ENCODE data around the gene TPX2.
"Not testable (repeated sequence)": the region's sequence is repeated elsewhere in the genome, so short reads cannot be mapped to it uniquely, and the experiment has no call there.

Gene TPX2

GRCh38 chr20:31824125-31824485 lies 85.0 kb downstream of the TPX2 start:
- peaks cover 6% of the 10 kb centered on the region for H3K4me1 ChIP-seq (ENCODE audit: control insufficient read depth, insufficient read depth, low read length)
- H3K9ac ChIP-seq (ENCODE audit: low read depth, low read length) = no peak overlapping the region
- no peak overlapping the region for H3K4me2 ChIP-seq (ENCODE audit: low read length)
- H3K27me3 ChIP-seq (ENCODE audit: control insufficient read depth, insufficient read depth, low read length) = peaks cover 11% of the 10 kb centered on the region
- H3K36me3 ChIP-seq (ENCODE audit: insufficient read depth, low read length) = no peaks in the 10 kb centered on the region
- H3K4me3 ChIP-seq (ENCODE audit: low read length) = no peak overlapping the region
- H3K9me3 ChIP-seq (replicated peaks; ENCODE audit: low read length) = no peaks in the 10 kb centered on the region

DNA sequence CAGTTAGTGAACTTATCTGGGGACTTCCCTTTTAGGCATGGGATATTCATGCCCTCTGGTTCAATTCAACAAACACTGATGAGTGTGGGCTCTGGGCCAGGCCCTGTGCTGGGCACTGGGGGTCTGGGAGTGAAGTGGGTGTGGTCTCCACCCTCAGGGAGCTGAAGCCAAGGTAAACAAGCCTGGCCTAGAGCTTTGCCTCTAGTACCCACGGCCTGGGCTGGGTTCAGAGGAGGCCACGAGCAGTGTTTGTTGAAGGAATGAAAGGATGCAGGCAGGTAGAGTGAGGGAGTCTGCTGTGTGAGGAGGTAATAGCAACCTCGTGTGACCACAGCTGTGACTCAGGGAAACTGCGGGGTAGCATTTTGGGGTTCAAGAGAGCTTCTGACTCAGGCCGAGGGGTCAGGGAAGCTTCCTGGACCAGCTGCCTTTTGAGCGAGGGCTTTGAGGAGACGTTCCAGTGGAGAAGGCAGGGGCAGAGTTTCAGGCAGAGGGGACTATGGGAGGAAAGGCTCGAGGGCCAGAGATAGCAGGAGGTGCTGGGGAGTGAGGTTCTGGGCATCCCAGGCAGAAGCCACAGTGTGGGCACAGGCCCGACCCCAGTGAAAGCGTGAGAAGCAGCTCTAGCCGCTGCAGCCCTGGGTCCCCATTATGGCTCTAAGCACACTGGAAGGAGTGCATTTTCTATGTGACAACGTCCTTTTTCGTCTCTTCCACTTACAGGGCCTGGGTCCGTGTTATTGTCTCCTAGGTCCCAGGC lies 85.6 kb downstream of the TPX2 start:
- no peak overlapping the region for H3K9ac ChIP-seq (ENCODE audit: low read depth, low read length)
- H3K4me2 ChIP-seq (ENCODE audit: low read length) = no peak overlapping the region
- H3K4me3 ChIP-seq (ENCODE audit: low read length) = no peak overlapping the region
- H3K27me3 ChIP-seq (ENCODE audit: control insufficient read depth, insufficient read depth, low read length) = peaks cover 11% of the 10 kb centered on the region
- H3K9me3 ChIP-seq (replicated peaks; ENCODE audit: low read length) = no peaks in the 10 kb centered on the region
- no peaks in the 10 kb centered on the region for H3K36me3 ChIP-seq (ENCODE audit: insufficient read depth, low read length)
- peaks cover 6% of the 10 kb centered on the region for H3K4me1 ChIP-seq (ENCODE audit: control insufficient read depth, insufficient read depth, low read length)

DNA sequence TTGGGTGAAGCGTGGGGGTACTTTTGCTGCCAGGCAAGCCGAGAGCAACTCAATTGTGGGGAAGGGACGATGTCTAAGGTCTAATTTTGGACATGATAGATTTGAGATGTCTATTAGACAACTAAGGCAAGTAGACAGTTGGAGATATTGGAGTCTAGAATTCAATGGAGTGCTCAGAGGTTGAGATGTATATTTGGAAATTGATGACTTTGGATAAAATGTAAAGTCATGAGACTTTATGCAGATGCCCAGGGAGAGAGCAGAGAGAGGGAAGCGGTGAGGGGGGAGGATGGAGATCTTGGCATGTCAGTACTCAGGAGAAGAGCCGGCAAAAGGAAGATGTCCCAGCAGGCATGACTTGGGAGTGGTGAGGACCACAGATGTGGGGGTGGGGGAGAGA lies 87.0 kb downstream of the TPX2 start:
- Histone ChIP-seq H3K36me3 (ENCODE audit: insufficient read depth, low read length) (no peaks in the 10 kb centered on the region), H3K4me1 (ENCODE audit: control insufficient read depth, insufficient read depth, low read length) (peaks cover 6% of the 10 kb centered on the region), H3K4me2 (ENCODE audit: low read length) (no peak overlapping the region), H3K4me3 (ENCODE audit: low read length) (no peak overlapping the region), H3K9ac (ENCODE audit: low read depth, low read length) (no peak overlapping the region), H3K9me3 (replicated peaks; ENCODE audit: low read length) (no peaks in the 10 kb centered on the region), H3K27me3 (ENCODE audit: control insufficient read depth, insufficient read depth, low read length) (peaks cover 11% of the 10 kb centered on the region)

GRCh38 chr20:31827059-31827458 lies 88.0 kb downstream of the TPX2 start:
- no peaks in the 10 kb centered on the region for H3K9me3 ChIP-seq (replicated peaks; ENCODE audit: low read length)
- no peaks in the 10 kb centered on the region for H3K36me3 ChIP-seq (ENCODE audit: insufficient read depth, low read length)
- H3K27me3 ChIP-seq (ENCODE audit: control insufficient read depth, insufficient read depth, low read length) = peaks cover 11% of the 10 kb centered on the region
- no peak overlapping the region for H3K4me3 ChIP-seq (ENCODE audit: low read length)
- no peak overlapping the region for H3K4me2 ChIP-seq (ENCODE audit: low read length)
- peaks cover 6% of the 10 kb centered on the region for H3K4me1 ChIP-seq (ENCODE audit: control insufficient read depth, insufficient read depth, low read length)
- no peak overlapping the region for H3K9ac ChIP-seq (ENCODE audit: low read depth, low read length)

- H3K36me3 ChIP-seq (ENCODE audit: insufficient read depth, low read length); H3K9me3 ChIP-seq (replicated peaks; ENCODE audit: low read length); H3K4me3 ChIP-seq (ENCODE audit: low read length); H3K9ac ChIP-seq (ENCODE audit: low read depth, low read length); H3K4me1 ChIP-seq (ENCODE audit: control insufficient read depth, insufficient read depth, low read length); H3K4me2 ChIP-seq (ENCODE audit: low read length): not testable (repeated sequence)
- peaks cover 11% of the 10 kb centered on the region for H3K27me3 ChIP-seq (ENCODE audit: control insufficient read depth, insufficient read depth, low read length)
These were observed 88.9 kb downstream of the TPX2 start for GRCh38 chr20:31828016-31828415.

- Histone ChIP-seq H3K9ac (ENCODE audit: low read depth, low read length) (no peak overlapping the region), H3K4me2 (ENCODE audit: low read length) (no peak overlapping the region), H3K36me3 (ENCODE audit: insufficient read depth, low read length) (no peaks in the 10 kb centered on the region), H3K27me3 (ENCODE audit: control insufficient read depth, insufficient read depth, low read length) (peaks cover 14% of the 10 kb centered on the region), H3K9me3 (replicated peaks; ENCODE audit: low read length) (no peaks in the 10 kb centered on the region), H3K4me1 (ENCODE audit: control insufficient read depth, insufficient read depth, low read length) (no peaks in the 10 kb centered on the region), H3K4me3 (ENCODE audit: low read length) (no peak overlapping the region)
These were observed 90.6 kb downstream of the TPX2 start for GRCh38 chr20:31829731-31830130.

- H3K27me3 ChIP-seq (ENCODE audit: control insufficient read depth, insufficient read depth, low read length) = peaks cover 14% of the 10 kb centered on the region
- H3K9me3 ChIP-seq (replicated peaks; ENCODE audit: low read length) = no peaks in the 10 kb centered on the region
- no peaks in the 10 kb centered on the region for H3K36me3 ChIP-seq (ENCODE audit: insufficient read depth, low read length)
- H3K4me1 ChIP-seq (ENCODE audit: control insufficient read depth, insufficient read depth, low read length) = peaks cover 3% of the 10 kb centered on the region
- no peak overlapping the region for H3K4me3 ChIP-seq (ENCODE audit: low read length)
- H3K9ac ChIP-seq (ENCODE audit: low read depth, low read length) = no peak overlapping the region
- no peak overlapping the region for H3K4me2 ChIP-seq (ENCODE audit: low read length)
These were observed 91.4 kb downstream of the TPX2 start for GRCh38 chr20:31830406-31830981.

DNA sequence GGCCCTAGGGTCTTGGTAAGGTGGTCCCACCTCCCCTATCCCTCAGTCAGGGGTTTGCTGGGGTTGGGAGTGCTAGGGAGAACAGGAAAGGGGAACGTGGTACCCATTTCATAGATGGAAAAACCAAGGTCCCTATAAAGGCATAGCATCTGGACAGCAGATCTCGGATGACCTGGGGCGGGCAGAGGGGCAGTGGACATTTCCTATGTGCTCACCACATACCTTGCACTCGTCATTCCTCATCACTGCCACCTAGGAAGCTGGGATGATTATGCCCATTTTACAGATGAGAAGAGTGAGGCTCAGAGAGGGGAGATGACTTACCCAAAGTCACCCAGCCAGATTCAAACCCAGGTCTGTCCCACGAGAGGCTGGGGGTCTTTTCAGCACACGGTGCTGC lies 92.1 kb downstream of the TPX2 start:
- Histone ChIP-seq H3K9ac (ENCODE audit: low read depth, low read length) (no peak overlapping the region), H3K36me3 (ENCODE audit: insufficient read depth, low read length) (no peaks in the 10 kb centered on the region), H3K4me1 (ENCODE audit: control insufficient read depth, insufficient read depth, low read length) (peaks cover 10% of the 10 kb centered on the region), H3K4me2 (ENCODE audit: low read length) (no peak overlapping the region), H3K27me3 (ENCODE audit: control insufficient read depth, insufficient read depth, low read length) (peaks cover 14% of the 10 kb centered on the region), H3K9me3 (replicated peaks; ENCODE audit: low read length) (no peaks in the 10 kb centered on the region), H3K4me3 (ENCODE audit: low read length) (no peak overlapping the region)

- no peak overlapping the region for H3K4me3 ChIP-seq (ENCODE audit: low read length)
- peaks cover 16% of the 10 kb centered on the region for H3K4me1 ChIP-seq (ENCODE audit: control insufficient read depth, insufficient read depth, low read length)
- peaks cover 11% of the 10 kb centered on the region for H3K27me3 ChIP-seq (ENCODE audit: control insufficient read depth, insufficient read depth, low read length)
- no peaks in the 10 kb centered on the region for H3K36me3 ChIP-seq (ENCODE audit: insufficient read depth, low read length)
- H3K9ac ChIP-seq (ENCODE audit: low read depth, low read length) = no peak overlapping the region
- no peak overlapping the region for H3K4me2 ChIP-seq (ENCODE audit: low read length)
- H3K9me3 ChIP-seq (replicated peaks; ENCODE audit: low read length) = no peaks in the 10 kb centered on the region
These were observed 92.7 kb downstream of the TPX2 start for GRCh38 chr20:31831771-31832306.

- Histone ChIP-seq H3K4me1 (ENCODE audit: control insufficient read depth, insufficient read depth, low read length) (peaks cover 31% of the 10 kb centered on the region), H3K9ac (ENCODE audit: low read depth, low read length) (no peak overlapping the region), H3K9me3 (replicated peaks; ENCODE audit: low read length) (no peaks in the 10 kb centered on the region), H3K27me3 (ENCODE audit: control insufficient read depth, insufficient read depth, low read length) (peaks cover 10% of the 10 kb centered on the region), H3K4me2 (ENCODE audit: low read length) (no peak overlapping the region), H3K4me3 (ENCODE audit: low read length) (no peak overlapping the region), H3K36me3 (ENCODE audit: insufficient read depth, low read length) (no peaks in the 10 kb centered on the region)
These were observed 94.2 kb downstream of the TPX2 start for GRCh38 chr20:31833130-31833930.

DNA sequence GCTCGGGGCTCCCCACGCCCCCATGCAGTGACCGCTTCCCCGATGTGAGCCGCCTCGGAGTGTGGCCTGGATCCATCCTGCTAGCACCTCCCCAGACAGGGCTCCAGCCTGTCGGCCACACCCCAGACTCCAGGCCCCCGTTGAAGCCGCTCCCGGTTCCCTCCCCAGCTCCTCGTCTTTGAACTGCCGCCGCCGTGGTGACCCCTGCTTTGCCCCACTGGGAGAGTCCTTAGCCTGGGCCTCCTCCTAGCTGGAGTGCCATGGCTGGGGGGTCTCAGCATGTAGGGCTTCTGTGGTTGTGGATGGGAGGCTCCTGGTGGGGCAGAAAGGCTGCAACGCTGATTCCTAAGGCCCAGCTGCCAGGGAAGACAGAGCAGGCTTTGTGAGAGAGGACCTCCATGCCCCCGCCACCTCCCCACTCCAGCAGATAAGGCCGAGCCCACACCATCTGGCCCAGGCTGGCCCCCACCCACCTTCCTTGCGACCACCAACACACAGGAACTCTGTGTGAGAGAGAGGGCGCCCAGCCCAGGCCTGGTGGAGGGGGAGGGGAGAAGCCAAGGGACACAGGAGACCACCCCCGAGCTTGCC lies 94.9 kb downstream of the TPX2 start:
- H3K4me1 ChIP-seq (ENCODE audit: control insufficient read depth, insufficient read depth, low read length) = peaks cover 31% of the 10 kb centered on the region
- no peaks in the 10 kb centered on the region for H3K9me3 ChIP-seq (replicated peaks; ENCODE audit: low read length)
- no peak overlapping the region for H3K4me3 ChIP-seq (ENCODE audit: low read length)
- H3K36me3 ChIP-seq (ENCODE audit: insufficient read depth, low read length) = no peaks in the 10 kb centered on the region
- no peak overlapping the region for H3K4me2 ChIP-seq (ENCODE audit: low read length)
- H3K9ac ChIP-seq (ENCODE audit: low read depth, low read length) = no peak overlapping the region
- H3K27me3 ChIP-seq (ENCODE audit: control insufficient read depth, insufficient read depth, low read length) = peaks cover 6% of the 10 kb centered on the region
